HEK293 (cell line): ENCODE results near the gene HNRNPM.
A peak's percentile ranks its signal among the peaks of the same experiment; 100 is the strongest.

Source experiments
- CTCF ChIP-seq: fragments of 450-650 bp; formaldehyde crosslinking; IDR thresholded peaks from 2 replicates; pipeline ENCODE4 v1.5.1; 2016; ENCODE audit warnings: missing biosample characterization, missing genetic modification characterization
- HIC1 ChIP-seq: fragments of 450-650 bp; formaldehyde crosslinking; IDR thresholded peaks from 2 replicates; pipeline ENCODE4 v1.5.1; 2016; ENCODE audit warnings: missing biosample characterization, missing genetic modification characterization
- KLF9 ChIP-seq: fragments of 450-650 bp; formaldehyde crosslinking; IDR thresholded peaks from 2 replicates; pipeline ENCODE4 v1.5.1; 2016; ENCODE audit warnings: missing biosample characterization, missing genetic modification characterization, low read depth
- SETDB1 ChIP-seq: IDR thresholded peaks from one replicate; pipeline ENCODE4 v1.6.1; 2017; ENCODE audit warnings: mild to moderate bottlenecking, low read length, moderate library complexity, mixed read lengths; ENCODE audit not compliant: insufficient read length
- ZBTB7A ChIP-seq: fragments of 450-650 bp; formaldehyde crosslinking; IDR thresholded peaks from 2 replicates; pipeline ENCODE4 v1.5.1; 2016; ENCODE audit warnings: low read depth, missing biosample characterization, missing genetic modification characterization
- ZNF19 ChIP-seq: fragments of 450-650 bp; formaldehyde crosslinking; IDR thresholded peaks from 2 replicates; pipeline ENCODE4; 2016; ENCODE audit warnings: missing biosample characterization, missing genetic modification characterization, low read depth
- ZNF350 ChIP-seq: fragments of 450-650 bp; formaldehyde crosslinking; IDR thresholded peaks from 2 replicates; pipeline ENCODE4 v1.5.0; 2017; ENCODE audit warnings: missing biosample characterization, mild to moderate bottlenecking, missing genetic modification characterization
- ZNF416 ChIP-seq: fragments of 450-650 bp; formaldehyde crosslinking; IDR thresholded peaks from 2 replicates; pipeline ENCODE4 v1.5.1; 2016; ENCODE audit warnings: missing biosample characterization, missing genetic modification characterization

- TF ChIP-seq ZBTB7A (tag by site-specific recombination) = no peak
- no peak for TF ChIP-seq CTCF (tag by site-specific recombination)
- no peak for TF ChIP-seq ZNF416 (tag by site-specific recombination)
- no peak for TF ChIP-seq ZNF19 (tag by site-specific recombination)
- no peak for TF ChIP-seq SETDB1
- peak; percentile 35; the same call in 1 of the 2 replicates for TF ChIP-seq KLF9 (tag by site-specific recombination)
- no peak for TF ChIP-seq ZNF350 (tag by site-specific recombination)
- TF ChIP-seq HIC1 = no peak
These were observed 61.7 kb downstream of the HNRNPM start for GRCh38 chr19:8506402-8506957.
